Tibial nerve (tissue), 3 donors: ENCODE data around the gene KCNQ1.

Experiments
- CTCF ChIP-seq, 5 experiments: fragments of 200-600 bp in 3 of 5; fragments of 450-650 bp in 2 of 5; sonication (generic) in 3 of 5; IDR thresholded peaks; one replicate each; pipeline ENCODE4 v1.5.1; 2016 to 2019; ENCODE audit warnings: antibody characterized with exemption in 5 of 5, mild to moderate bottlenecking in 3 of 5, moderate library complexity in 2 of 5
- POLR2A ChIP-seq, 2 donors: fragments of 450-650 bp; IDR thresholded peaks; one replicate each; pipeline ENCODE4 v1.6.1; 2017; ENCODE audit warnings: antibody characterized with exemption in 2 of 2, mild to moderate bottlenecking in 2 of 2, moderate library complexity in 2 of 2

GRCh38 chr11:2593393-2593950 is 148.7 kb downstream of the KCNQ1 start:
- TF ChIP-seq CTCF (IDR thresholded peaks at IDR 0.05) (no peak), POLR2A (IDR thresholded peaks at IDR 0.05) (no peak)
